ENCODE measurements around the gene SSBP3.

The SSBP3 gene

GRCh38 chr1:54374766-54375165, 31.4 kb downstream of the SSBP3 start:
- Histone ChIP-seq H3K27ac (replicated peaks) (no peak overlapping the region), H3K4me3 (replicated peaks; ENCODE audit: insufficient read depth, low read length) (no peak overlapping the region), H3K27me3 (ENCODE audit: insufficient read depth, poor library complexity, severe bottlenecking) (no peaks in the 10 kb centered on the region)
- TF ChIP-seq REST (IDR thresholded peaks at IDR 0.05; ENCODE audit: insufficient replicate concordance, low read depth) (no peak), GABPA (IDR thresholded peaks at IDR 0.05; ENCODE audit: low read depth) (no peak), CTCF (IDR thresholded peaks at IDR 0.05; ENCODE audit: insufficient read depth, low read length) (no peak), SPI1 (IDR thresholded peaks at IDR 0.05; ENCODE audit: borderline replicate concordance, low read depth) (no peak), POLR2AphosphoS5 (IDR thresholded peaks at IDR 0.05; ENCODE audit: low read depth) (no peak)
- no peak for DNase-seq (ENCODE audit: low read depth in 1 of 2, low spot score in 1 of 2)

- H3K27ac ChIP-seq (replicated peaks), result peak overlapping the region; percentile 91
- H3K27me3 ChIP-seq (ENCODE audit: insufficient read depth, poor library complexity, severe bottlenecking), result no peaks in the 10 kb centered on the region
- DNase-seq (ENCODE audit: low read depth in 1 of 2, low spot score in 1 of 2), result peak; percentile 95 to 96
- TF ChIP-seq POLR2AphosphoS5 (IDR thresholded peaks at IDR 0.05; ENCODE audit: low read depth) (peak; percentile 86), REST (IDR thresholded peaks at IDR 0.05; ENCODE audit: insufficient replicate concordance, low read depth) (peak; percentile 21), GABPA (IDR thresholded peaks at IDR 0.05; ENCODE audit: low read depth) (no peak), CTCF (IDR thresholded peaks at IDR 0.05; ENCODE audit: insufficient read depth, low read length) (no peak), SPI1 (IDR thresholded peaks at IDR 0.05; ENCODE audit: borderline replicate concordance, low read depth) (peak; percentile 71)
- H3K4me3 ChIP-seq (replicated peaks; ENCODE audit: insufficient read depth, low read length), result no peak overlapping the region
These were observed 33.2 kb downstream of the SSBP3 start for GRCh38 chr1:54372978-54373377.

GRCh38 chr1:54371942-54372275, 34.3 kb downstream of the SSBP3 start:
- Histone ChIP-seq H3K4me3 (replicated peaks; ENCODE audit: insufficient read depth, low read length) (no peak overlapping the region), H3K27me3 (ENCODE audit: insufficient read depth, poor library complexity, severe bottlenecking) (no peaks in the 10 kb centered on the region), H3K27ac (replicated peaks) (peak overlapping the region; percentile 91)
- peak; percentile 68; the same call in 1 of the 2 replicates for TF ChIP-seq SPI1 (IDR thresholded peaks at IDR 0.05; ENCODE audit: borderline replicate concordance, low read depth)
- TF ChIP-seq REST (IDR thresholded peaks at IDR 0.05; ENCODE audit: insufficient replicate concordance, low read depth), result no peak
- DNase-seq (ENCODE audit: low read depth in 1 of 2, low spot score in 1 of 2), result peak; percentile 74 to 82

All from HL-60 (cell line).